ENCODE results near the gene VGF.
"Not testable (repeated sequence)": the region's sequence is repeated elsewhere in the genome, so short reads cannot be mapped to it uniquely, and the experiment has no call there.

The VGF gene

DNA sequence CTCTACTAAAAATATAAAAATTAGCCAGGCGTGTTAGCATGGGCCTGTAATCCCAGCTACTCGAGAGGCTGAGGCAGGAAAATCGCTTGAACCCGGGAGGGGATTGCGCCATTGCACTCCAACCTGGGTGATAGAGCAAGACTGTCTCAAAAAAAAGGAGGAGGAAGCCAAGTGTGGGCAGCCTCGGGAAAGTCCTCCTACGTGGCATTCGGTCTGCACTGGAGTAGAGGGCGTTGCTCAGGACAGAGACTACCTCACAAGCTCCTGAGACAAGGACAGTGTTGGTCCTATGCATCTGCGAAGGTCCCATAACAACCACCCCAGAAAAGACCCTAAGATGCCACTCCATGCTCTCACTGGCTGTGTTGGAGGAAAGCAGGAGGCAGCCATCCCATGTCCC lies 48.5 kb downstream of the VGF start:
- no peak for DNase-seq (ENCODE audit: low read depth in 2 of 2)

DNA sequence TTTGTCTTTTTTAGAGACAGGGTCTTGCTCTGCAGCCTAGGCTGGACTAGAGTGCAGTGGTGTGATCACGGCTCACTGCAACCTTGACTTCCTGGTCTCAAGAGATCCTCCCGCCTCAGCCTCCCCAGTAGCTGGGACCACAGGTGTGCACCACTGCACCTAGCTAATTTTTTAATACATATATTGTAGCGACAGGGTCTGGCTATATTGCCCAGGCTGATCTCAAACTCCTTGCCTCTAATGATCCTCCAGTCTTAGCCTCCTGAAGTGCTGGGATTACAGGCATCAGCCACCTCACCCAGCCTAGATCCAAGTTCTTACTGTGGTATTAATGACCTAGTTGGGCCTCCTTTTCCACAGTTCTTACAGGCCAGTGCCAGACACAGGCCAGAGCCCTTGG lies 50.2 kb downstream of the VGF start:
- DNase-seq (ENCODE audit: low read depth in 2 of 2): no peak

DNA sequence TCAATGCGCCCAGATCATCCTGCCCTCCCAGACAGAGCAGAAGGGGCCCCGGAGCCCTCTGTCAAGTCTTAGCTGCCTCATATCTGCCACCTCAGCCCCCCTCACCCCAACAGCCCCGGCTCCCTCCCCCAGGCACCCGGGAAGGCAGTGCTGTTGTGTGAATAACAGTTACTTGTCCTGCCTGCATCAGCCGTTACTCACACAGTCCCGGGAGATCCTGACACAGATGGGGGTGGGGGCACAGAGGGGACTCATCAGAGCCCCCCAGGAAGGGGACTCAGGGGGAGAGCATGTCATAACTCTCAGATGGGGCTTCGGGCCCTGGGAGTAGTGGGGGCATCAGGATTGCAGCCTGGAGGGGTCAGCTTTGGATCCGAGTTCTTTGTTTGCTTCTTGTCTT lies 50.9 kb downstream of the VGF start:
- DNase-seq (ENCODE audit: low read depth in 2 of 2): no peak

DNA sequence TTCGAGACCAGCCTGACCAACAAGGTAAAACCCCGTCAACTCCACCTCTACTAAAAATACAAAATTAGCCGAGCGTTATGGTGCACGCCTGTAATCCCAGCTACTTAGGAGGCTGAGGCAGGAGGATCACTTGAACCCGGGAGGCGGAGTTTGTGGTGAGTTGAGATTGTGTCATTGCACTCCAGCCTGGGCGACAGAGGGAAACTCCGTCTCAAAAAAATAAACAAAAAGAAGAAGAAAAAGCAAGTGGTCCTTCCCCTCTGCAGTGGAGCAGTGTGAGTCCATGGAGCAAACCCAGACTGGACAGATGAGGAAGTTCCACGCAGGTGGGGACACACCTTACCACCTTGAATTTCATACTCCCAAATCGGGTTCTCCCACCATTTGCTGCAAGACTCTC lies 51.5 kb downstream of the VGF start:
- no peak for DNase-seq (ENCODE audit: low read depth in 2 of 2)

DNA sequence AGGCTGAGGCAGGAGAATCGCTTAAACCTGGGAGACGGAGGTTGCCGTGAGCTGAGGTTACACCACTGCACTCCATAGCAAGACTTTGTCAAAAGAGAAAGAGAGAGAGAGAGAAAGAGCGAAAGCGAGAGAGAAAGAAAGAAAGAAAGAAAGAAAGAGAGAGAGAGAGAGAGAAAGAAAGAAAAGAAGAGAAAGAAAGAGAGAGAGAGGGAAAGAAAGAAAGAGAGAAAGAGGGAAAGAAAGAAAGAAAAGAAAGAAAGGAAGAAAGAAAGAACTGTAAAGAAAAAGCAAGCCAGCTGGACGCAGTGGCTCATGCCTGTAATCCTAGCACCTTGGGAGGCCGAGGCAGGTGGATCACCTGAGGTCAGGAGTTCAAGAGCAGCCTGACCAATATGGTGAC lies 52.2 kb downstream of the VGF start:
- not testable (repeated sequence) for DNase-seq (ENCODE audit: low read depth in 2 of 2)
